Keratinocyte (primary cell): Measurements from ENCODE around the gene PLTP.

Experiments
- EZH2 ChIP-seq: IDR thresholded peaks from one replicate; pipeline ENCODE4 v1.6.1; 2012; ENCODE audit warnings: inconsistent platforms, mild to moderate bottlenecking, low read length, moderate library complexity
- TF ChIP-seq, protein P1 (sequence below), 3 experiments: IDR thresholded peaks in 1 of 3; conservative IDR thresholded peaks in 1 of 3; optimal IDR thresholded peaks in 1 of 3; 2 replicates in 2 of 3; 3 replicates in 1 of 3; pipeline versions ENCODE3 to v1.5.1; 2011; ENCODE audit warnings: low read length in 3 of 3, mild to moderate bottlenecking in 3 of 3, moderate library complexity in 2 of 3, control low read depth in 1 of 3, inconsistent platforms in 1 of 3; ENCODE audit not compliant: insufficient read depth in 2 of 3; ENCODE audit errors: extremely low read depth in 1 of 3

GRCh38 chr20:45949542-45950329 is 37.8 kb upstream of the PLTP start:
- TF ChIP-seq, protein P1, sequence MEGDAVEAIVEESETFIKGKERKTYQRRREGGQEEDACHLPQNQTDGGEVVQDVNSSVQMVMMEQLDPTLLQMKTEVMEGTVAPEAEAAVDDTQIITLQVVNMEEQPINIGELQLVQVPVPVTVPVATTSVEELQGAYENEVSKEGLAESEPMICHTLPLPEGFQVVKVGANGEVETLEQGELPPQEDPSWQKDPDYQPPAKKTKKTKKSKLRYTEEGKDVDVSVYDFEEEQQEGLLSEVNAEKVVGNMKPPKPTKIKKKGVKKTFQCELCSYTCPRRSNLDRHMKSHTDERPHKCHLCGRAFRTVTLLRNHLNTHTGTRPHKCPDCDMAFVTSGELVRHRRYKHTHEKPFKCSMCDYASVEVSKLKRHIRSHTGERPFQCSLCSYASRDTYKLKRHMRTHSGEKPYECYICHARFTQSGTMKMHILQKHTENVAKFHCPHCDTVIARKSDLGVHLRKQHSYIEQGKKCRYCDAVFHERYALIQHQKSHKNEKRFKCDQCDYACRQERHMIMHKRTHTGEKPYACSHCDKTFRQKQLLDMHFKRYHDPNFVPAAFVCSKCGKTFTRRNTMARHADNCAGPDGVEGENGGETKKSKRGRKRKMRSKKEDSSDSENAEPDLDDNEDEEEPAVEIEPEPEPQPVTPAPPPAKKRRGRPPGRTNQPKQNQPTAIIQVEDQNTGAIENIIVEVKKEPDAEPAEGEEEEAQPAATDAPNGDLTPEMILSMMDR (optimal IDR thresholded peaks at IDR 0.05 in 1 of 3, IDR thresholded peaks at IDR 0.05 in 1 of 3, conservative IDR thresholded peaks at IDR 0.05 in 1 of 3; ENCODE audit: extremely low read depth in 1 of 3, insufficient read depth in 2 of 3, low read length in 3 of 3): no peak
- no peak for TF ChIP-seq EZH2
